ENCODE results near the gene IQCK.

IQCK gene

GRCh38 chr16:19717314-19717713 is 757 bp upstream of the IQCK start:
- DNase-seq (ENCODE audit: low read depth, low spot score) = no peak

- no peak for DNase-seq (ENCODE audit: low read depth, low spot score)
These were observed 524 bp downstream of the IQCK start for GRCh38 chr16:19718624-19718965.

GRCh38 chr16:19722269-19722952 is 4.3 kb downstream of the IQCK start:
- DNase-seq (ENCODE audit: low read depth, low spot score) = no peak

GRCh38 chr16:19722981-19723380 is 4.9 kb downstream of the IQCK start:
- DNase-seq (ENCODE audit: low read depth, low spot score) = no peak

GRCh38 chr16:19728636-19728965 is 10.5 kb downstream of the IQCK start:
- no peak for DNase-seq (ENCODE audit: low read depth, low spot score)

GRCh38 chr16:19733551-19733950 is 15.5 kb downstream of the IQCK start:
- DNase-seq (ENCODE audit: low read depth, low spot score) = no peak

- DNase-seq (ENCODE audit: low read depth, low spot score) = no peak
These were observed 17.2 kb downstream of the IQCK start for GRCh38 chr16:19735074-19735867.

GRCh38 chr16:19737306-19738038 is 19.4 kb downstream of the IQCK start:
- no peak for DNase-seq (ENCODE audit: low read depth, low spot score)

- no peak for DNase-seq (ENCODE audit: low read depth, low spot score)
These were observed 23.3 kb downstream of the IQCK start for GRCh38 chr16:19741354-19741753.

GRCh38 chr16:19743816-19744159 is 25.7 kb downstream of the IQCK start:
- no peak for DNase-seq (ENCODE audit: low read depth, low spot score)

- DNase-seq (ENCODE audit: low read depth, low spot score) = no peak
These were observed 26.6 kb downstream of the IQCK start for GRCh38 chr16:19744670-19745069.

GRCh38 chr16:19745286-19746010 is 27.4 kb downstream of the IQCK start:
- DNase-seq (ENCODE audit: low read depth, low spot score) = no peak

GRCh38 chr16:19746561-19746960 is 28.5 kb downstream of the IQCK start:
- no peak for DNase-seq (ENCODE audit: low read depth, low spot score)

GRCh38 chr16:19748389-19749168 is 30.5 kb downstream of the IQCK start:
- no peak for DNase-seq (ENCODE audit: low read depth, low spot score)

- no peak for DNase-seq (ENCODE audit: low read depth, low spot score)
These were observed 31.6 kb downstream of the IQCK start for GRCh38 chr16:19749571-19750080.

- no peak for DNase-seq (ENCODE audit: low read depth, low spot score)
These were observed 33.7 kb downstream of the IQCK start for GRCh38 chr16:19751478-19752385.

GRCh38 chr16:19753815-19754643 is 36.0 kb downstream of the IQCK start:
- DNase-seq (ENCODE audit: low read depth, low spot score) = no peak

GRCh38 chr16:19754644-19755036 is 36.6 kb downstream of the IQCK start:
- no peak for DNase-seq (ENCODE audit: low read depth, low spot score)

GRCh38 chr16:19755268-19755667 is 37.2 kb downstream of the IQCK start:
- DNase-seq (ENCODE audit: low read depth, low spot score) = no peak
